A172 (cell line): ENCODE results near the gene PRDM16. TPM values are rescaled to one million over a fixed set of nuclear protein-coding genes. Genes with fewer than 3 reads are reported as not detected.

Source experiments
- DNase-seq: peaks from one replicate; pipeline ENCODE4 v3.0.0-alpha.2; 2015; ENCODE audit warnings: low spot score
- total RNA-seq: library from RNA; depleted of rRNA; stranded (reverse); fragments of >200 nt; shearing (Covaris generic); gene quantifications from 2 replicates; pipeline ENCODE4 v1.2.3, GENCODE V29; 2014

PRDM16 gene
- total RNA-seq, 1 experiment from 2014 or later, result 0.84 TPM

DNA sequence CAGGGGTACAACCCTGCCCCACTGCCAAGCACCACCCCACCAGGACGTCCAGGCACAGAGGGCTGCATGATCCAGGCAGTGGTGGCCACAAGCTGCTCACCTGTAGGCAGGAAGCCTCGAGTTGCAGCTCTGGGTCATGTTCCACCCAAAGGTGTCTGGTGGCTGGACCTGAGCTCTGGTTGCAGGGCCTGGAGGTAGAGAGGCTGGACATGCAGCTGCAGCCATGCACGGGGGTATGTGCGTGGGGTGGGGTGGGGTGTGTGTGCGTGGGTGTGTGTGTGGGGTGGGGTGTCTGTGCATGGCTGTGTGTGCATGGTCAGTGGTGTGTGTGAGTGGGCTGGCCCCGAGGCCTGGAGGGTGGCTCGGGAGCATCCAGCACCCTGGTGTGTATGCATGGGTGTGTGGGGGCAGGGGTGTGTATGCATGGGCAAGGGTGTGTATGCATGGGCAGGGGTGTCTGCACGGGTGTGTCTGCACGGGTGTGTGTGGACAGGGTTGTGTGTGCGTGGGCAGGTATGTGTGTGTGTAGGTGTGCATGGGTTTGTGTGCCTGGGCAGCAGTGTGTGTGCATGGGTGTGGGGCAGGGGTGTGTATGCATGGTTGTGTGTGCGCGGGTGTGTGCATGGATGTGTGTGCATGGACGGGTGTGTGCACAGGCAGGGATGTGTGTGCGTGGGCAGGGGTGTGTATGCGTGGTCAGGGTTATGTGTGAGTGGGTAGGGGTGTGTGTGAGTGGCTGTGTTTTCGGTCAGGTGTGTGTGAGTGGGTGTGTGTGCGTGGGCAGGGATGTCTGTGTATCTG, 401.0 kb downstream of the PRDM16 start:
- DNase-seq, result no peak

DNA sequence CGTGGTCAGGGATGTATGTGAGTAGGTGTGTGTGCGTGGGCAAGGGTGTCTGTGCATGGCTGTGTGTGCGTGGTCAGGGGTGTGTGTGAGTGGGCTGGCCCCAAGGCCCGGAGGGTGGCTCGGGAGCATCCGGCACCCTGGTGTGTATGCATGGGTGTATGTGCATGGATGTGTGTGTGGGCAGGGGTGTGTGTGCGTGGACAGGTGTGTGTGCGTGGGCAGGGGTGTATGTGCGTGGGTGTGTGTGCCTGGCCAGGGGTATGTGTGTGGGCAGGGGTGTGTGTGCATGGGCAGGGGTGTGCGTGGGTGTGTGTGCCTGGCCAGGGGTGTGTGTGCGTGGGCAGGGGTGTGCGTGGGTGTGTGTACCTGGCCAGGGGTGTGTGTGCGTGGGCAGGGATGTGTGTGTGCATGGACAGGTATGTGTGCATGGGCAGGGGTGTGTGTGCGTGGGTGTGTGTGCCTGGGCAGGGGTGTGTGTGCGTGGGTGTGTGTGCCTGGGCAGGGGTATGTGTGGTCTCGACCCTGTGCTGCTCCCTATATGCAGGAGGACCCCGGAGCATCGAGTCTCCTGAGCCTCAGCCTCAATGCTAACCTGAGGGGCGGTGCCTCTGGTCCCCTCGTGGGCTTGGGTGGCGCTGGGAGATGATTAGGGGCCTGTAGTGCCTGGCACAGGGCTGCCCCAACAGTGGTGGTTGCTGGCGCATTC, 401.8 kb downstream of the PRDM16 start:
- DNase-seq, result no peak

DNA sequence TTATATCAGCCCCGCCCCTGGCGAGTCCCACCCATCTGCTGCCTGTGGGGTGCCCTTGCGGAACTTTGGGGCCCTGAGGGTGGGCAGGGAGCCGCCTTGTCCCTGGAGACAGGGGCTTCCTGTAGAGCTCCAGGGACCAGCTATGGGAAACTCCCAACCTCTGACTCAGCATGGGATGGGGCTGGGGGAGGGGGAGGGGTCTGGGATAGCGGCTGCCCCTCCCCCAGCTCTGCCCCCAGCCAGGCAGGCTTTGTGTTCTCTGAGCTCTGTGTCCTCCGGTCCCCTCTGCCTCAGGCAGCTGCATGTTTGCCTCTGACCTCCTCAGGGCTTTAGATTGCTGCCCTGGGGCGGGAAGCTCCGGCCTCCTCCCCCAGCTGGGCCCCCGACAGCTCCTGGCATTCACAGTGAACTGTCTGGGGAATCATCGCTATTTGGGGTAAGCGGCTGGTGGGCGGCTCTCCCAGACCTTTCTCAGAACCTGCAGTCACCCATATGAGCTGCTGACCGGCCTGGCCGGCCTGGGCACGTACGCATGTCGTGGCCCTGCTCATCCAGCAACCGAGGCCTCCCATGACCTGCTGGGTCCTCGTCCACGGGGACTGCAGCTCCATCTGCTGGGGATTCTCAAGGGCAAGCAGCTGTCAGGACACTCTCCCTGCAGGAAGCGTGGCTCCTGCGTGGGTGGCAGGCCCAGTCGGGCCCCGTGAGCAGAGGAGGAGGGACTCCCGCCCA, 402.5 kb downstream of the PRDM16 start:
- peak; percentile 48 for DNase-seq

DNA sequence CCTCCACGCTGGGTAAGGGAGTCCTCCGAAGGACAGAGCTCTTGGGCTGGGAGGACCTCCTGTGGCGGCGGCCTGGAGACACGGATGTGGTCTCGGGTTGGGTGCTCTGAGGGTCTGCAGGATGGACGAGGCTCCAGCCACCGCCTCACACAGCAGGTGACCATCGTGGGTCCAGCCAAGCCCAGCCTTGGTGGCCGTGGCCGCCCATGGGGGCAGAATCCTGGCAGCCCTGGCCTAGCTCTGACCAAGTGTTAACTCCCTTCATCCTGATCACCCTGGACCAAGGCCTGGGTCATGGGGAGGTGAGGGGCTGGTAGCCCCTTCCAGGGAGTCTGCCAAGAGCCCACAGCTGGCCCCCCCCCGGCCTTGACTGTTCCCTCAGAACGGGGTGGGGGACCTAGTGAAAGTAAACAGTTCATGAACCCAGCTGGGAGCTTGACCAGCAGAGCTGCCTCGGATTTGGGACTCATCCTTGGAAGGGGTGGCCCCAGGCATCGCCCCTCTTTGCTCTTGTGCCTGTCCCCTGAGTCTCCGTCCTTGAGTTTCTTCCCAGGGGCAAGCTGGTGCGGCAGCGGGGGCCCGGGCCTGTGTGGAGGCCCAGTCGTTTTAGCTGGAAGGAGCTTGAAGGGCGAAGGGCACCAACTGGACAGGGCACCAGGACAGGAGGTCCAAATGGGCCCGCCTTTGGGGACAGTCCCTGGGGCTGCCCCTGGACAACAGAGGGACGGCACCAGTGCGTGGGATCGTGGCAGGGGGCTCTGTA, 403.3 kb downstream of the PRDM16 start:
- no peak for DNase-seq

DNA sequence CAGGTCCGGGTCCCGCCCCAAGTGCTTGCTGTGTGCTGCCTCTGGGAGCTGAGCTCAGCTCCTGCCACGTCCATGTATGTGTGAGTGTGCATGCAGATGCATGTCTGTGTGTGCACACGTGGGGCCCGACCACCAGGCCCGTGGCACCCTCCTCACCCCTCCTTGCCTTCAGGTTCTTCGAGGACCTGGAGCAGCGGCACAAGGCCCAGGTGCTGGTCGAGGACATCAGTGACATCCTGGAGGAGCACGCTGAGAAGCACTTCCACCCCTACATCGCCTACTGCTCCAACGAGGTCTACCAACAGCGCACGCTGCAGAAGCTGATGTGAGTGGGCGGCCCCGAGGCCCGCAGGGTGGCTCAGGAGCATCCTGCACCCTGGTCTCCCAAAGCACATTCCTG, 403.9 kb downstream of the PRDM16 start:
- no peak for DNase-seq

- peak; percentile 79 for DNase-seq
Observed at GRCh38 chr1:3473381-3473844, 404.4 kb downstream of the PRDM16 start.

GRCh38 chr1:3474016-3474415, 405.0 kb downstream of the PRDM16 start:
- no peak for DNase-seq

DNA sequence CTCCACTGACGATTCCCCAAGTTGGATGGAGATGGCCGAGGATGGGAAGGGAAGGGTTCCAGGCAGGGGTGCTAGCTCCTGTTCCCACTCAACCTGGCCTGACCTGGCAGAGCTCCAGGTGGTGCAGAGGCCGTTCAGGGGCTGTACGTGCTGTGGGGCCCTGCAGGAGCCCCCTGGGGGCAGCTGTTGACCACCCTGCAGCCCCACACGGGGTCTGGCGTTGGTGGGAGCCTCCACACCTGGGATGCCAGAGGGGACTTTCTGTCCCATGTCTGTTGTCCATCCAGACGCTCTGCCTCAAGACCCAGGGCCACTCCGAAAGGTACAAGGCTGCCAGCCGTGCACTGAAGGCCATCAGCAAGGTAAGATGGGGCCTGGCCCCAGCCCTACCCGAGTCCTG, 405.4 kb downstream of the PRDM16 start:
- DNase-seq, result no peak

GRCh38 chr1:3475839-3476573, 407.0 kb downstream of the PRDM16 start:
- DNase-seq, result no peak

DNA sequence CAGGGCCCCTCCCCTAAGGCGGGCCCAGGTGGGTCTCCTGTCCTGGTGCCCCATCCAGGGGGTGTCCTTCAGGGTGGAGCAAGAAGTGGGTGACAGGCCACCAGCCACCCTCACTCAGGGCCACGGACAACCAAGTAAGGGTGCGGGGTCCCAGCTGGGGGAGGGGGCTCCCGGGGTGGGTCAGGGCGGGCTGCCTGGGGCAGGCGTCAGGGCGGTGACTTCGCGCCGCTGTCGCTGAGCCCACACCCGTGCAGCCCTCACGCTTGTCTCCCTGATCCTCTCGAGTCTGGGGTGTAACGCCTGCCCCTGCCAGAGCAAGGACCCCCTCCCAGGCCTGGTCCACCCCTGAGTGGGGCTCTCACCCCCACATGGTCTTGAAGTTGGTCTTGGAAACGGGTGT, 407.7 kb downstream of the PRDM16 start:
- no peak for DNase-seq

DNA sequence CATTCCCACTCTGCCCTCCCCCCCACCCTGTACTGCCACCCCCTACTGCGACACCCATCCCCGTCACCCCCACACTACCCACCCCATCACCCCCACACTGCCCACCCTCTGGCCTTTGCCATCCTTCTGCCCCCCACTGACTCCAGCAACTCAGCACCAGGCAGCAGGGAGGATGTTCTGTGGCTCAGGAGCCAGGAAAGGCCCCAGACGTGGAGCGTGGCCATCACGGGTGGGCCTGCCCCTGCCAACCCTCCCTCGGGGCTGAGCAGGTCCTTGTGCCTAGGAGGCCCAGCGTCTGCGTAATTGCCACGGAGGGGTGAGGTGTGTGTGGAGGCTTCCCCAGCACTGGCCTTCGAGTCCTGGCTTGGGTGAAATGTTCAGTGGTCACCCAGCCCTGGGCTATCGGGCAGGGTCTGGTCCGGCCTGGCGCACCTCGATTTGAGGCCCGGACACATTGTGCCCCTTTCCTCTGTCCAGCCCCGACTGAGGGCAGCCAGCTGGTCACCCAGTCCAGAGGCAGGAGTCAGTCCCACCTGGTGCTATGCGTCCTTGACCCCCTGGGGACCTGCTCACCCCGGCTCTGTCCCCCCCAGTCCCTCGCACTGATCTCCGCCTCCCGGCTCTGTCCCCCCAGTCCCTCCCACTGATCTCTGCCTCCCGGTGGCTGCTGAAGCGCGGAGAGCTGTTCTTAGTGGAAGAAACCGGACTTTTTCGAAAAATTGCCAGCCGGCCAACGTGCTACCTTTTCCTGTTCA, 408.4 kb downstream of the PRDM16 start:
- no peak for DNase-seq

- DNase-seq, result no peak
Observed at GRCh38 chr1:3478187-3478586, 409.2 kb downstream of the PRDM16 start.

DNA sequence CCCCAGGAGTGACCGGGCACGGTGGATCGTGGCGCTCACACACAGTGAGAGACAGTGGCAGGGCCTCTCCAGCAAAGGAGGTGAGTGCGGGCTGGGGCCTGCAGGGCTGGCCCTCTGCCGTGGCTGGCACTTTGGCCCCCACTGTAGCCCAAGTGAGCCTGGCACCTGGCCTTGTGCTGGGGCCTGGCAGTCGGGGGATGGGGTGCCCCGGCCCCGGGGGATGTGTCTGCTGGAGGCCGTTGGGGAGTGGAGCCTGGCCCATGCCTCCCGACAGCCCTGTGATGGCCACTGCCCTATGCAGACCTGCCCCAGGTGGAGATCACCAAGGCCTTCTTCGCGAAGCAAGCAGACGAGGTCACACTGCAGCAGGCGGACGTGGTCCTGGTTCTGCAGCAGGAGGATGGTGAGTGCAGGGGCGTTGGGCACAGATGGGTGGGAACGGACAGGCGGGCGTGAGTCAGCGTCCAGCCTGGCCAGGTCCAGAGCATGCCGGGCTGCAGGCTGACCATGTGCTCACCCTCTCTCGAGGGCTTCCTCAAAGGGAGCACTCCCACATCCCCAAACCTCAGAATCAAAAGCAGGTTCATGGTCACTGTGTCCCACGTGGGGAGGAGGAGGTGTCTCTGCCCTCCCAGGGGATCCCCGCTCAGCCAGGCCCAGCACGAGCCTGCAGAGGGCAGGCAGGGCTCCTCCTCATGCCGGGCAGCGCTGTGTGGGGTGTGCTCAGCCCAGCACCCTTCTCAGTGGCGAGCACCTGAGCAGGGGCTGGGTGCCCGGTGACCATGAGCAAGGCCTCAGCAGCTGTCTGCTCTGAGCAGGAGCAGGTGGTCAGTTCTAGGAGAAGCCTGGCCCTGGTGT, 410.7 kb downstream of the PRDM16 start:
- DNase-seq, result no peak

DNA sequence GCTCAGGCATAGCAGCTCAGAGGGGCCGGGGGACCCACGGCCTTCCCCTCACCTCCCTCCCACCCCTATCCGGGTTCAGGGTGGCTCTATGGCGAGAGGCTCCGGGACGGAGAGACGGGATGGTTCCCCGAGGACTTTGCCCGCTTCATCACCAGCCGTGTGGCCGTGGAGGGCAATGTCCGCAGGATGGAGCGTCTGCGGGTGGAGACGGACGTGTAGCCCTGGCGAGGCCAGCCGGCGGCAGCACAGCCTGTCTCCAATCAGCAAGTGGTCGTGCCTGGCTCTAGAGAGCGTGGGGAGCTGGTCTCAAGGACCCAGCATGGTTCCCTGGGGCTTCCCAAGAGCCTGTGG, 411.3 kb downstream of the PRDM16 start:
- DNase-seq, result no peak

- DNase-seq, result no peak
Observed at GRCh38 chr1:3481046-3481445, 412.0 kb downstream of the PRDM16 start.

DNA sequence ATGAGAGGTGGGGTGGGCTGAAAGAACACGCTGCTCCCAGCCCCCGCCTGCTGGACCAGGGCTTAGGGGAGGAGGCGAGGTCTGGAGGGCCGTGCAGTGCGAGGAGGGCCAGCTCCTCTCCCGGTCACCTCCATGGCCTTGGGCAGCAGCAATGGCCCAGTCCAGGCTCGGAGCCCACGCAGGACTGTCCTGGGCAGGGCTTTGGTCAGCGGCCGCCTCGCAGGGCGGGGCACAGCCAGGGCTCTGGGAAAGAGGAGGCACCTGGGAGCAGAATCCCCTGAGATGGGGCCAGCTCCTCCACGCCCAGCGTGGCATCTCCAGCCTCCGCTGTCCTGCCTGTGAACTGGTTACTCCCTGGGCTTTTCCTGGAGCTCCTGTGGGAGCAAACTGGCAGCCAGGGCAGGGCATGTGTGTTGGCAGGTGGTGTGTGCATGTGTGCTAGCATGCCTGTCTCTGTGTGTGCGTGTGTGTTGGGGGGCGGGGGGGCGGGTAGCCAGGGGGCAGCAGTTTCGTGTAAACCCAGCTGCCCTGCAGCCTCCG, 412.9 kb downstream of the PRDM16 start:
- DNase-seq, result no peak

DNA sequence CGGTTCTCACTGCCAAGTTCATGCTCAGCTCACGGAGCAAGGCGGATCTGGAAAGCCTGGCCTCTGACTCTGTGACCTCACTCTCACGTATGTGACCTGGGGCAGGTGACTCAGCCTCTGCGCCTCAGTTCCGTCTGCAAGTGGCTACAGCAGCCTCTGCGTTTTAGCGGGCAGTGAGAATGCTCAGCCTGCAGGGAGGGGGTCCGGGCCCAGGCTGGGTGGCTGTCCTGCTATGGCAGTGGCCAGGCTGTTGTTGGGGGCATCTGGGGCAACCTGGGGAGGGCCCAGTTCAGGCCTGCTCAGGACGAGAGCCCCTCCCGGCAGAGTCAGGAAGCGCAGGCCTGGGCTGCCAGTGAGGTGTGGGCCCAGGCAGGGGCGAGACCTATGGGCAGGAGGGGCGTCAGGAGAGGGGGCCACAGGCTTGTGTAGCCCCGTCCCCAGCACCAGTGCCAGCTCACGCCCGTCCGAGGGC, 413.4 kb downstream of the PRDM16 start:
- DNase-seq, result no peak

DNA sequence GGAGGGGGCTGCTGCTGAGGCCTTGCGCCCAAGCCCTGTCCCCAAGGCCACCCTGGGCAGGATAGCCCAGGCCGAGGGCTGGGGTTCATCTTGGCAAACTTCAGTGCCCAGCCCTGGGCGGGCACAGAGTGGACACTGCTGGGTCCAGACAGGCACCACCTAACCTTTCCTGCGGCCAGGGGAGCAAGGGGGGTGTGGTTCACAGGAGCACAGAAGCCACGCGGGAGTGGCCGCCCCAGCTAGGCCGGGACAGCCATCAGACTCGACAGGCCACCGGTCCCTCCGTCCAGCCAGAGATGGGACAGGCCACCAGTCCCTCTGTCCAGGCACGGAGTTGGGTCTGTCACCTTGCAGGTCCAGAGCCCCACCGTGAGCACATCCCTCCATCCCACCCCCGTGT, 414.4 kb downstream of the PRDM16 start:
- DNase-seq, result no peak

DNA sequence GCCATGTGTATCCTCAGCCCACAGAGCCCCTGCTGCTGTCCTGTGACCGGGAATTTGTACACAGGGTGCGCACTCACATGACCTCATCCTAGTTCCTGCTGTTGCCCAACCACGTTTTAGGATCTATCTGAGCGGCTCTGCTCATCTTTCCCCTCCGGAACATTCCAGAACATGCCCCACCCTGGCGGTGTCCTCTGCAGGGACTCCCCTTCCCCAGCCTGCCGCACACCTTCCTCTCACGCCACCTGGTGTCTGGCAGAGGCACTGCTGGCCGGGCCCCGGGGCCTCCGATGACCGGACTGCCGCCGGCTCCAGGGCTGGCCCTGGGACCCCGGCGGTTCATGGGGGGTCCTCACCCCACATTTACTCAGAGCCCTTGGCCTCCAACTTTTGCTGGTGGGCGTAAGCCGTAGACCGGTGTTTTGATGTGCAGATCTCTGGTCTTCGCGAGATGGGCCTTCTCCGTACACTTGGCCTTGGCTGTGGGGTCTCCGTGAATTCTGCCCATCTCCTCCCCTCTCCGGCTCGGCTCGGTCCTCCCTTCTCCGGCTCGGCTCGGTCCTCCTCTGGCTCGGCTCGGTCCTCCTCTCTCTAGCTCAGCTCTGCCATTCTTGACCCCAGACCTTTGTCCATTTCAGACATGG, 414.9 kb downstream of the PRDM16 start:
- DNase-seq, result no peak
